ENCODE measurements around the gene IL4R.

IL4R gene

DNA sequence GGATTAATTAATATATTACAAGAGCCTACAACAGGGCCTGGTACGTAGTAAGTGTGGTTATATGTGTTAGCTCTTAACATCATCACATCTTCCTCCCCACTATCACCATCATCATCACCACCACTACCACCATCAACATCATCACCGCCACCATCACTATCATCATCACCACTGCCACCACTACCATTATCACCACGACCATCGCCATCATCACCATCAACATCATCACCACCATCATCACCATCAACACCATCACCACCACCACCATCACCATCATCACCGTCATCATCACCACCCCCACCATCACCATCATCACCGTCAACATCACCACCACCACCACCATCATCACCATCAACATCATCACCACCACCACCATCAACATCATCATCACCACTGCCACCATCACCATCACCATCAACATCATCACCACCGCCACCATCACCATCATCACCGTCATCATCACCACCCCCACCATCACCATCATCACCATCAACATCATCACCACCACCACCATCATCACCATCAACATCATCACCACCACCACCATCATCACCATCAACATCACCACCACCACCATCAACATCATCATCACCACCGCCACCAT is 7.8 kb upstream of the IL4R start:
- no peak for DNase-seq (ENCODE audit: low read depth, low spot score)
- in situ Hi-C loops (cut with HindIII; ENCODE audit: low sequenced_read_pairs), result no loop called here
- H3K4me3 ChIP-seq (ENCODE audit: low read depth, low read length), result no peak overlapping the region
- no peak for TF ChIP-seq CTCF (IDR thresholded peaks at IDR 0.05; ENCODE audit: low read depth, low read length)

GRCh38 chr16:27308792-27309191 is 5.0 kb upstream of the IL4R start:
- no peak for TF ChIP-seq CTCF (IDR thresholded peaks at IDR 0.05; ENCODE audit: low read depth, low read length)
- in situ Hi-C loops (cut with HindIII; ENCODE audit: low sequenced_read_pairs), result no loop called here
- DNase-seq (ENCODE audit: low read depth, low spot score), result no peak
- H3K4me3 ChIP-seq (ENCODE audit: low read depth, low read length), result no peak overlapping the region

DNA sequence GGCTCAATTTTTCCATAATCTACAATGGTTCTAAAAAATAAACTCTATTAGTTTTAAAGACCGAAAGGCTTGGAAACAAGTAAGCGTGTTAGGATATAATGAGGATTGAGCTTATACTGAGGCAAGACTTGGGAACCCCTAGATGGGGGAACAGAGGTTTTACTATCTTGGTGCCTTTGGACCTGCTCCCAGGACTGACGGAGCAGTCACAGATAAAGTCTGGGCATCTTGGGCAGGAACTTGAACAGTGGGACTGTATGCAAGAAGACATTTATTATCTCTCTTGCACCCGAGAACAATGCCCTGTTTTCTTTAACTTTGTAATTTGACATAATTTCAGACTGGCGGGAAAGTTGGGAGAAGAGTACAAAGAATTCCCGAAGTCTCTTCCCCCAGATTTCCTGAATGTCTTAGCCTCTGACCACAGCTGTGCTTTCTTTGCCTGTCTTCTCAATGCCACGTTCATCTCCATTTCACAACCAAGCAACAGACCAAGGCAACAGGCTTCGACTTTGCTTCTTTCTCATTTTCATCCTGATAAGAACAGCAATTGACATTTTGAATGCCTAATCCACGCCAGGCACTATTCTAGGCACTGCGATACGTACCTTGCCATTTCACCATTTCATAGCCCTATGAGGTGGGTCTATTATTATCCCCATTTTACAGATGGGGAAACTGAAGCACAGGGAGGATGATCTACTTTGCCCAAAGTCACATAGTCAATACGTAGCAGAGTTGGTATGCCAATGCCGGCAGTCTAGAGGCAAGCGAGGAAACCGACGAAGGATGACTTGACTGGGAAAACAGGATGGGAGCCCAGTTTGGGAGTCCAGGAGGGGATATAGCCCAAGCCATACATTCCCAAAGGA is 3.0 kb upstream of the IL4R start:
- DNase-seq (ENCODE audit: low read depth, low spot score), result no peak
- TF ChIP-seq CTCF (IDR thresholded peaks at IDR 0.05; ENCODE audit: low read depth, low read length), result no peak
- in situ Hi-C loops (cut with HindIII; ENCODE audit: low sequenced_read_pairs), result no loop called here
- H3K4me3 ChIP-seq (ENCODE audit: low read depth, low read length), result no peak overlapping the region

GRCh38 chr16:27311448-27311830 is 2.3 kb upstream of the IL4R start:
- in situ Hi-C loops (cut with HindIII; ENCODE audit: low sequenced_read_pairs), result no loop called here
- no peak overlapping the region for H3K4me3 ChIP-seq (ENCODE audit: low read depth, low read length)
- DNase-seq (ENCODE audit: low read depth, low spot score), result no peak
- TF ChIP-seq CTCF (IDR thresholded peaks at IDR 0.05; ENCODE audit: low read depth, low read length), result no peak

GRCh38 chr16:27311897-27312303 is 1.9 kb upstream of the IL4R start:
- no peak overlapping the region for H3K4me3 ChIP-seq (ENCODE audit: low read depth, low read length)
- no peak for DNase-seq (ENCODE audit: low read depth, low spot score)
- in situ Hi-C loops (cut with HindIII; ENCODE audit: low sequenced_read_pairs), result no loop called here
- no peak for TF ChIP-seq CTCF (IDR thresholded peaks at IDR 0.05; ENCODE audit: low read depth, low read length)

DNA sequence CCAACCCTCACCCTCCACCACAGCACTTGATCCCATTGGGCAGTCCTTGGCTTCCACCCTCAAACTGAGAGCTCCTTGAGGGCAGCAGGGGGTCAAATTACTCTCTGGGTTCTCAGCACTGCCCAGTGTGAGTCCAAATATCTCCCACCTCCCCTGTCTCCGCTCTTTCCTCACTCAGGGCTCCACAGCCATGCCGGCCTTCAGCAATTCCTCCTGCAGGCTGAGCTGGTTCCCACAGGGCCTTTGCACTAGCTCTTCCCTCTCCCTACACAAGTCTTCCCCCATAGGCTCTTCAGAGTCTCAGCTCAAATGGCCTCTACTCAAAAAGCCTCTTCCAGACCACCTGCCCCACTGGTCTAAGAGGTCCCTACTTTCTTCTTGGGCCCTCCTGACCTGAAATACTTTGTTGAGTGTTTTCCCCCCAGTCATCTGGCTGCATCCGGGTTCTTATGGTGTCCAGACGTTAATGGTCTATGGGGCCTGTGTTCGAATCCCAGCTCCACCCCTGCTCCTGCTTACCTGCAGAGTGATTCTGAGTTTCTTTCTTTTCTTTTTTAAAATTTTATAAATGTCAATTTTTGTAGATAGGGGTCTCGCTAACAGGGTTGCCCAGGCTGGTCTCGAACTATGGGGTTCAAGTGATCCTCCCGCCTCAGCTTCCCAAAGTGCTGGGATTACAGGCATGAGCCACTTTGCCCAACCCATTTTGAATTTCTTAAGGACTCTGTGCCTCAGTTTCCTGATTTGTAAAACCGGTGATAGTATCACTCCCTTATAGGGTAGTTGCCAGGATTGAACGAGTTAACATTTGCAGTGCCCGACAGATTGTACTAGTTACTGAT is 973 bp upstream of the IL4R start:
- in situ Hi-C loops (cut with HindIII; ENCODE audit: low sequenced_read_pairs), result no loop called here

More for the DNA sequence above, 973 bp upstream of the IL4R start:
- DNase-seq (ENCODE audit: low read depth, low spot score), result no peak
- no peak for TF ChIP-seq CTCF (IDR thresholded peaks at IDR 0.05; ENCODE audit: low read depth, low read length)
- H3K4me3 ChIP-seq (ENCODE audit: low read depth, low read length), result peak overlapping the region; percentile 68
